ENCODE measurements around the gene NOS1. TPM values are rescaled to one million over a fixed set of nuclear protein-coding genes. Genes with fewer than 3 reads are reported as not detected.

Gene NOS1
- total and polyA plus RNA-seq, 11 donors = 0.01 to 0.40 (median 0.10) TPM; not detected in 1

GRCh38 chr12:117158911-117159553 is 202.4 kb downstream of the NOS1 start:
- no peaks in the 10 kb centered on the region for H3K27me3 ChIP-seq
- no peak for DNase-seq
- H3K9me3 ChIP-seq = no peaks in the 10 kb centered on the region
- WGBS, 4 donors = 85 to 96% (median 88%) methylated on average over 7 of the region's 7 CpGs
- H3K27ac ChIP-seq = no peak overlapping the region
- TF ChIP-seq CTCF (IDR thresholded peaks at IDR 0.05) (no peak), POLR2A (IDR thresholded peaks at IDR 0.05) (no peak)
- intact Hi-C loops (cut with DNase I) = loop anchor here in 4 of 10 donors (10.0 kb wide), 2 partner anchors 134 to 454 kb away; no protein-coding TSS in a partner anchor
- H3K4me1 ChIP-seq = no peaks in the 10 kb centered on the region
- peaks cover 0 to 100% (median 97%) of the 10 kb centered on the region in 9 donors for H3K36me3 ChIP-seq
- no peak for ATAC-seq
- H3K4me3 ChIP-seq = no peak overlapping the region

Other genes starting within 250 kb of the NOS1 start
- gene FBXO21, start 171.2 kb downstream of the NOS1 start, total RNA-seq = 10 to 100 TPM; 32.6 to 82.4 (median 51.3) TPM
- gene FBXO21, start 171.2 kb downstream of the NOS1 start, polyA plus RNA-seq = 10 to 100 TPM; 10.9 to 23.9 TPM